Uterus (tissue), 4 donors: Measurements from ENCODE around the gene CAMTA1. TPM values are rescaled to one million over a fixed set of nuclear protein-coding genes. Genes with fewer than 3 reads are reported as not detected.
A peak's percentile ranks its signal among the peaks of the same experiment; 100 is the strongest.

Experiments used
- DNase-seq, 2 donors: peaks; one replicate each; pipeline ENCODE4 v3.0.0-alpha.2; 2019 to 2020
- H3K27ac ChIP-seq, 2 donors: fragments of 200-600 bp; sonication (generic); 1 replicate in 1 of 2; 2 replicates in 1 of 2; pipeline ENCODE4 v1.5.1; 2016 to 2018
- H3K27me3 ChIP-seq, 2 donors: fragments of 200-600 bp; sonication (generic); one replicate each; pipeline ENCODE4 v1.5.1; 2018 to 2019; ENCODE audit warnings: control low read depth in 1 of 2
- H3K36me3 ChIP-seq, 2 donors: fragments of 200-600 bp; sonication (generic); one replicate each; pipeline ENCODE4 v1.5.1; 2019; ENCODE audit warnings: control low read depth in 1 of 2
- H3K4me1 ChIP-seq, 2 donors: fragments of 200-600 bp; sonication (generic); one replicate each; pipeline ENCODE4 v1.5.1; 2018 to 2019; ENCODE audit warnings: control low read depth in 1 of 2
- H3K4me3 ChIP-seq, 2 donors: fragments of 200-600 bp; sonication (generic); 1 replicate in 1 of 2; 2 replicates in 1 of 2; pipeline ENCODE4 v1.5.1; 2018 to 2019; ENCODE audit warnings: mild to moderate bottlenecking in 1 of 2
- H3K9me3 ChIP-seq, 2 donors: fragments of 200-600 bp; sonication (generic); one replicate each; pipeline ENCODE4 v1.5.1; 2019; ENCODE audit warnings: control low read depth in 1 of 2
- CTCF ChIP-seq, 4 experiments: fragments of 200-600 bp in 2 of 4; fragments of 450-650 bp in 2 of 4; sonication (generic) in 2 of 4; IDR thresholded peaks; one replicate each; pipeline ENCODE4 v1.5.1; 2016 to 2019; ENCODE audit warnings: antibody characterized with exemption in 4 of 4, mild to moderate bottlenecking in 2 of 4, moderate library complexity in 1 of 4
- POLR2A ChIP-seq, 2 donors: fragments of 450-650 bp; IDR thresholded peaks; one replicate each; pipeline ENCODE4 v1.6.1; 2016; ENCODE audit warnings: antibody characterized with exemption in 2 of 2, mild to moderate bottlenecking in 1 of 2, moderate library complexity in 1 of 2
- intact Hi-C: fragments of 100-400 bp; cut with DNase I; formaldehyde crosslinking; loops from one replicate; pipeline ENCODE4 v1.15.1; 2023; ENCODE audit warnings: low total_unique reads
- total RNA-seq, 4 donors: library from RNA; depleted of rRNA in 3 of 4; stranded (reverse); fragments of >200 nt in 3 of 4; gene quantifications; one replicate each; pipeline versions ENCODE4 v1.1.0 to v1.2.4, GENCODE V29; 2014 to 2023
- donor health status: DM: yes; HTN: yes; CAD: no.

The CAMTA1 gene
- total RNA-seq, 4 donors from 2014 or later: 29.7 to 427 (median 64.8) TPM

- Histone ChIP-seq H3K36me3 (no peaks in the 10 kb centered on the region), H3K4me3 (no peak overlapping the region), H3K27ac (peak overlapping the region in 1 of 2 donors; percentile 34), H3K27me3 (no peaks in the 10 kb centered on the region), H3K4me1 (peaks cover 0 to 9% of the 10 kb centered on the region in 2 donors), H3K9me3 (no peaks in the 10 kb centered on the region)
- intact Hi-C loops: no loop called here
- TF ChIP-seq POLR2A (IDR thresholded peaks at IDR 0.05): no peak
- TF ChIP-seq CTCF (IDR thresholded peaks at IDR 0.05): no peak
- peak; percentile 33 to 56 for DNase-seq
Observed at GRCh38 chr1:7552402-7552801, 767.1 kb downstream of the CAMTA1 start.

GRCh38 chr1:7553042-7553690, 767.9 kb downstream of the CAMTA1 start:
- no peaks in the 10 kb centered on the region for H3K27me3 ChIP-seq
- peaks cover 0 to 9% of the 10 kb centered on the region in 2 donors for H3K4me1 ChIP-seq
- intact Hi-C loops: no loop called here
- no peaks in the 10 kb centered on the region for H3K36me3 ChIP-seq
- DNase-seq: no peak
- H3K9me3 ChIP-seq: no peaks in the 10 kb centered on the region
- no peak overlapping the region for H3K27ac ChIP-seq
- TF ChIP-seq POLR2A (IDR thresholded peaks at IDR 0.05): no peak
- TF ChIP-seq CTCF (IDR thresholded peaks at IDR 0.05): no peak
- no peak overlapping the region for H3K4me3 ChIP-seq

- no peaks in the 10 kb centered on the region for H3K27me3 ChIP-seq
- no peak overlapping the region for H3K27ac ChIP-seq
- no peak for DNase-seq
- peaks cover 0 to 9% of the 10 kb centered on the region in 2 donors for H3K4me1 ChIP-seq
- H3K4me3 ChIP-seq: no peak overlapping the region
- H3K36me3 ChIP-seq: no peaks in the 10 kb centered on the region
- intact Hi-C loops: no loop called here
- no peaks in the 10 kb centered on the region for H3K9me3 ChIP-seq
- TF ChIP-seq CTCF (IDR thresholded peaks at IDR 0.05) (no peak), POLR2A (IDR thresholded peaks at IDR 0.05) (no peak)
Observed at GRCh38 chr1:7554385-7555235, 769.4 kb downstream of the CAMTA1 start.

- H3K27me3 ChIP-seq: no peaks in the 10 kb centered on the region
- H3K36me3 ChIP-seq: no peaks in the 10 kb centered on the region
- H3K4me1 ChIP-seq: peaks cover 0 to 9% of the 10 kb centered on the region in 2 donors
- H3K9me3 ChIP-seq: no peaks in the 10 kb centered on the region
- no peak overlapping the region for H3K27ac ChIP-seq
- intact Hi-C loops: no loop called here
- DNase-seq: no peak
- TF ChIP-seq POLR2A (IDR thresholded peaks at IDR 0.05) (no peak), CTCF (IDR thresholded peaks at IDR 0.05) (no peak)
- no peak overlapping the region for H3K4me3 ChIP-seq
Observed at GRCh38 chr1:7555391-7556185, 770.3 kb downstream of the CAMTA1 start.
